Loucy (cell line): Measurements from ENCODE around the gene CAMK2D.

ENCODE experiments used
- H2AFZ ChIP-seq: fragments of 200-600 bp; sonication (generic); 2 replicates; pipeline ENCODE4 v1.6.0; 2016; ENCODE audit warnings: antibody characterized with exemption, mild to moderate bottlenecking, low read length, moderate library complexity
- H3F3A ChIP-seq: fragments of 200-600 bp; 2 replicates; pipeline ENCODE4 v1.6.0; 2016; ENCODE audit warnings: antibody characterized with exemption, low read depth, mild to moderate bottlenecking
- H3K27me3 ChIP-seq: fragments of 200-600 bp; sonication (generic); 2 replicates; pipeline ENCODE4 v1.6.1; 2014; ENCODE audit warnings: low read length, mild to moderate bottlenecking; ENCODE audit not compliant: insufficient read depth, poor library complexity, severe bottlenecking
- H3K36me3 ChIP-seq: fragments of 200-600 bp; sonication (generic); 2 replicates; pipeline ENCODE4 v1.6.1; 2016; ENCODE audit warnings: low read length; ENCODE audit not compliant: insufficient read depth
- H3K4me1 ChIP-seq: fragments of 200-600 bp; sonication (generic); 2 replicates; pipeline ENCODE4 v1.5.1; 2014; ENCODE audit warnings: low read length, mild to moderate bottlenecking; ENCODE audit not compliant: insufficient read depth, poor library complexity, severe bottlenecking
- H3K4me2 ChIP-seq: fragments of 200-600 bp; sonication (generic); 2 replicates; pipeline ENCODE4 v1.6.0; 2014; ENCODE audit warnings: antibody characterized with exemption, low read length, low read depth, mild to moderate bottlenecking; ENCODE audit not compliant: poor library complexity, severe bottlenecking
- H3K4me3 ChIP-seq: fragments of 200-600 bp; sonication (generic); 2 replicates; pipeline ENCODE4 v1.5.1; 2014; ENCODE audit warnings: low read length, mild to moderate bottlenecking, mixed read lengths; ENCODE audit not compliant: poor library complexity, severe bottlenecking
- H3K79me2 ChIP-seq: fragments of 200-600 bp; sonication (generic); 2 replicates; pipeline ENCODE4 v1.6.1; 2014; ENCODE audit warnings: low read length; ENCODE audit not compliant: insufficient read depth
- H3K9ac ChIP-seq: fragments of 200-600 bp; sonication (generic); 2 replicates; pipeline ENCODE4 v1.6.0; 2014; ENCODE audit warnings: mild to moderate bottlenecking, low read depth, low read length, moderate library complexity; ENCODE audit not compliant: poor library complexity, severe bottlenecking
- H3K9me2 ChIP-seq: fragments of 200-600 bp; sonication (generic); replicated peaks from 2 replicates; pipeline ENCODE4 v1.6.1; 2016; ENCODE audit warnings: low read depth, low read length, mixed read lengths
- H3K9me3 ChIP-seq: fragments of 200-600 bp; sonication (generic); 2 replicates; pipeline ENCODE4 v1.6.1; 2014; ENCODE audit warnings: mild to moderate bottlenecking, antibody characterized with exemption, low read length, low read depth; ENCODE audit not compliant: insufficient read depth
- H4K20me1 ChIP-seq: fragments of 200-600 bp; sonication (generic); 2 replicates; pipeline ENCODE4 v1.6.0; 2014; ENCODE audit warnings: antibody characterized with exemption, low read length, mild to moderate bottlenecking; ENCODE audit not compliant: insufficient read depth, poor library complexity, severe bottlenecking
- CTCF ChIP-seq: fragments of 200-600 bp; sonication (generic); conservative IDR thresholded peaks from 2 replicates; pipeline ENCODE4 v1.5.1; 2014; ENCODE audit warnings: mild to moderate bottlenecking, antibody characterized with exemption, low read length
- EZH2phosphoT487 ChIP-seq: fragments of 200-600 bp; IDR thresholded peaks from 2 replicates; pipeline ENCODE4 v1.6.1; 2018; ENCODE audit warnings: antibody characterized with exemption, mild to moderate bottlenecking, moderate library complexity, borderline replicate concordance

The CAMK2D gene

DNA sequence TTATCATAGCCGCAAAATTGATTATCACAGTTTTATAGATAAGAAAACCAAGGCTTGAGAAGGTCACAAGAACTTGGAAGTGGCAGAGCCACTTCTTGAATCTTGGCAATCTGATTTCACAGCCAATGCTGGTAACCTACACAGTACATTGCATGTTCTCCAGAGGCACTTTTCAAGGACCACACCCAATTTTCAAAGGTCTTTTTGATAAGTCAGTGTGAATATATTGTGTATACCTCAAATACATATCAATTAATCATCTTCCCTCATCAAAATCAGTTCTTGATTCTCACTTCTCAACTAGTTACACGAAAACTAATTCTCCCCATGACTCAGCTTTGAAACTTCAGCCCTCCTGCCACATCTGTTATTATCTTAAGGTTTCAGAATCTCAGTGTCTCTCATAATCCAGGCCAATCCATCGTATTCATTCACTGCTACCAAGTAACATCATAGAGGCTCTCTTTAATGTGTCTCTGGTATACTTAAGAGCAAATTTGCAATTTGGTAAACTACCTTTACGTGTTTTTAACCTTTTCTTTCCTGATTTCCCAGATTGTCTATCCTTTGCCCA, 16.8 kb downstream of the CAMK2D start:
- Histone ChIP-seq H4K20me1 (peaks cover 3% of the 10 kb centered on the region), H3K79me2 (peaks cover 12% of the 10 kb centered on the region; the same call in 1 of the 2 replicates)

GRCh38 chr4:113743690-113744089, 17.8 kb downstream of the CAMK2D start:
- H3K79me2 ChIP-seq = peaks cover 6% of the 10 kb centered on the region; the same call in 1 of the 2 replicates
- H4K20me1 ChIP-seq = no peaks in the 10 kb centered on the region
- no peaks in the 10 kb centered on the region for H3K9me3 ChIP-seq
- H3K4me3 ChIP-seq = no peak overlapping the region
- H3F3A ChIP-seq = no peaks in the 10 kb centered on the region
- no peaks in the 10 kb centered on the region for H3K9me2 ChIP-seq
- H2AFZ ChIP-seq = no peak overlapping the region
- no peak overlapping the region for H3K9ac ChIP-seq
- no peaks in the 10 kb centered on the region for H3K27me3 ChIP-seq
- H3K4me1 ChIP-seq = peaks cover 21% of the 10 kb centered on the region
- TF ChIP-seq EZH2phosphoT487 (no peak), CTCF (no peak)
- H3K36me3 ChIP-seq = no peaks in the 10 kb centered on the region
- no peak overlapping the region for H3K4me2 ChIP-seq

More for the DNA sequence above, 16.8 kb downstream of the CAMK2D start:
- Histone ChIP-seq H3K9ac (no peak overlapping the region), H3K9me2 (no peaks in the 10 kb centered on the region), H2AFZ (no peak overlapping the region), H3K4me3 (no peak overlapping the region), H3K4me1 (peaks cover 16% of the 10 kb centered on the region), H3F3A (no peaks in the 10 kb centered on the region), H3K9me3 (no peaks in the 10 kb centered on the region), H3K4me2 (no peak overlapping the region), H3K36me3 (no peaks in the 10 kb centered on the region), H3K27me3 (no peaks in the 10 kb centered on the region)
- TF ChIP-seq EZH2phosphoT487 = no peak
- no peak for TF ChIP-seq CTCF

- Histone ChIP-seq H3K79me2 (0 out of 2 replicates have a peak, but pooled peaks cover 10% of the 10 kb centered on the region), H3K9ac (no peak overlapping the region), H3K4me1 (peaks cover 29% of the 10 kb centered on the region), H3K4me2 (no peak overlapping the region), H3K4me3 (no peak overlapping the region), H3F3A (no peaks in the 10 kb centered on the region), H3K36me3 (no peaks in the 10 kb centered on the region), H3K9me3 (no peaks in the 10 kb centered on the region), H4K20me1 (no peaks in the 10 kb centered on the region), H3K9me2 (no peaks in the 10 kb centered on the region), H3K27me3 (no peaks in the 10 kb centered on the region), H2AFZ (no peak overlapping the region)
- TF ChIP-seq CTCF = no peak
- TF ChIP-seq EZH2phosphoT487 = no peak
Measured at GRCh38 chr4:113742643-113743042, 18.9 kb downstream of the CAMK2D start.
